IPS-18c (cell line): ENCODE results near the gene SLC26A6.

Experiments
- H3K4me3 ChIP-seq: 2 replicates; pipeline ENCODE4 v1.7.0; 2013; ENCODE audit warnings: low read depth, mild to moderate bottlenecking, low read length, moderate library complexity; ENCODE audit not compliant: insufficient read depth
- H3K9me3 ChIP-seq: one replicate; pipeline ENCODE4 v1.6.1; 2013; ENCODE audit warnings: mild to moderate bottlenecking, low read length, moderate library complexity; ENCODE audit not compliant: control insufficient read depth, insufficient read depth

SLC26A6 gene

GRCh38 chr3:48663489-48664312 lies 28.4 kb upstream of the SLC26A6 start:
- no peaks in the 10 kb centered on the region for H3K9me3 ChIP-seq
- peak overlapping the region; percentile 67 for H3K4me3 ChIP-seq

GRCh38 chr3:48662753-48663488 lies 27.7 kb upstream of the SLC26A6 start, which contains the start of gene CELSR3:
TSS of gene CELSR3 (minus strand) at chr3:48662886. CDS start at chr3:48662634, 252 bp downstream.
- Histone ChIP-seq H3K9me3 (no peaks in the 10 kb centered on the region), H3K4me3 (peak within 1 kb of the TSS; percentile 74)

- Histone ChIP-seq H3K4me3 (peak overlapping the region; percentile 74), H3K9me3 (no peaks in the 10 kb centered on the region)
Measured at GRCh38 chr3:48662145-48662752, 27.0 kb upstream of the SLC26A6 start.

GRCh38 chr3:48661501-48662144 lies 26.4 kb upstream of the SLC26A6 start:
- H3K9me3 ChIP-seq: no peaks in the 10 kb centered on the region
- H3K4me3 ChIP-seq: peak overlapping the region; percentile 74

GRCh38 chr3:48660800-48661400 lies 25.6 kb upstream of the SLC26A6 start:
- Histone ChIP-seq H3K4me3 (peak overlapping the region; percentile 74), H3K9me3 (no peaks in the 10 kb centered on the region)

GRCh38 chr3:48656841-48657281 lies 21.6 kb upstream of the SLC26A6 start:
- Histone ChIP-seq H3K4me3 (peak overlapping the region; percentile 70; the same call in 1 of the 2 replicates), H3K9me3 (no peaks in the 10 kb centered on the region)

GRCh38 chr3:48656061-48656840 lies 21.0 kb upstream of the SLC26A6 start:
- Histone ChIP-seq H3K9me3 (no peaks in the 10 kb centered on the region), H3K4me3 (peak overlapping the region; percentile 70)

GRCh38 chr3:48655606-48656005 lies 20.3 kb upstream of the SLC26A6 start:
- Histone ChIP-seq H3K9me3 (no peaks in the 10 kb centered on the region), H3K4me3 (peak overlapping the region; percentile 70; the same call in 1 of the 2 replicates)

GRCh38 chr3:48655063-48655462 lies 19.8 kb upstream of the SLC26A6 start:
- Histone ChIP-seq H3K9me3 (no peaks in the 10 kb centered on the region), H3K4me3 (no peak overlapping the region)

- no peak overlapping the region for H3K4me3 ChIP-seq
- no peaks in the 10 kb centered on the region for H3K9me3 ChIP-seq
Measured at GRCh38 chr3:48652923-48653715, 17.9 kb upstream of the SLC26A6 start.

- Histone ChIP-seq H3K9me3 (no peaks in the 10 kb centered on the region), H3K4me3 (no peak overlapping the region)
Measured at GRCh38 chr3:48651771-48652170, 16.5 kb upstream of the SLC26A6 start.

GRCh38 chr3:48650723-48651122 lies 15.5 kb upstream of the SLC26A6 start:
- H3K4me3 ChIP-seq: no peak overlapping the region
- no peaks in the 10 kb centered on the region for H3K9me3 ChIP-seq

- Histone ChIP-seq H3K9me3 (no peaks in the 10 kb centered on the region), H3K4me3 (no peak overlapping the region)
Measured at GRCh38 chr3:48648188-48648850, 13.1 kb upstream of the SLC26A6 start.

- Histone ChIP-seq H3K9me3 (no peaks in the 10 kb centered on the region), H3K4me3 (no peak overlapping the region)
Measured at GRCh38 chr3:48647714-48648113, 12.5 kb upstream of the SLC26A6 start.
